GM18951 (cell line): ENCODE data around the gene SCMH1.
"Not testable (repeated sequence)": the region's sequence is repeated elsewhere in the genome, so short reads cannot be mapped to it uniquely, and the experiment has no call there.

Source experiments
- POLR2A ChIP-seq: IDR thresholded peaks from 4 replicates; pipeline ENCODE4 v1.6.1; 2011; ENCODE audit warnings: mild to moderate bottlenecking; ENCODE audit not compliant: insufficient read length, insufficient read depth; ENCODE audit errors: extremely low read depth
- in situ Hi-C: fragments of 300-500 bp; cut with MboI; formaldehyde crosslinking; loops from one replicate; pipeline ENCODE4 v1.12.0; 2022; ENCODE audit warnings: low sequenced_read_pairs, mixed read lengths, inconsistent platforms; ENCODE audit not compliant: unreplicated experiment

Gene SCMH1

GRCh38 chr1:41217441-41217840, 24.7 kb downstream of the SCMH1 start:
- in situ Hi-C loops = no loop called here

GRCh38 chr1:41215623-41216022, 26.5 kb downstream of the SCMH1 start:
- in situ Hi-C loops = no loop called here

More at GRCh38 chr1:41217441-41217840, 24.7 kb downstream of the SCMH1 start:
- no peak for TF ChIP-seq POLR2A

GRCh38 chr1:41213341-41213740, 28.8 kb downstream of the SCMH1 start:
- in situ Hi-C loops = no loop called here
- no peak for TF ChIP-seq POLR2A

More at GRCh38 chr1:41215623-41216022, 26.5 kb downstream of the SCMH1 start:
- TF ChIP-seq POLR2A = no peak

- in situ Hi-C loops = not testable (repeated sequence)
Observed at GRCh38 chr1:41211608-41212007, 30.5 kb downstream of the SCMH1 start.

- in situ Hi-C loops = not testable (repeated sequence)
Observed at GRCh38 chr1:41207053-41207452, 35.1 kb downstream of the SCMH1 start.

- TF ChIP-seq POLR2A = no peak
- in situ Hi-C loops = no loop called here
Observed at GRCh38 chr1:41200728-41201127, 41.4 kb downstream of the SCMH1 start.

GRCh38 chr1:41199375-41199774, 42.7 kb downstream of the SCMH1 start:
- in situ Hi-C loops = no loop called here
- TF ChIP-seq POLR2A = no peak

- no peak for TF ChIP-seq POLR2A
- in situ Hi-C loops = no loop called here
Observed at GRCh38 chr1:41192456-41193178, 49.5 kb downstream of the SCMH1 start.

- in situ Hi-C loops = no loop called here
- no peak for TF ChIP-seq POLR2A
Observed at GRCh38 chr1:41184446-41184845, 57.7 kb downstream of the SCMH1 start.

- in situ Hi-C loops = not testable (repeated sequence)
Observed at GRCh38 chr1:41178230-41178629, 63.9 kb downstream of the SCMH1 start.

- no peak for TF ChIP-seq POLR2A
- in situ Hi-C loops = no loop called here
Observed at GRCh38 chr1:41175546-41175945, 66.6 kb downstream of the SCMH1 start.

GRCh38 chr1:41174170-41174569, 67.9 kb downstream of the SCMH1 start:
- no peak for TF ChIP-seq POLR2A
- in situ Hi-C loops = no loop called here

GRCh38 chr1:41173651-41174050, 68.5 kb downstream of the SCMH1 start:
- in situ Hi-C loops = no loop called here
- TF ChIP-seq POLR2A = no peak

- in situ Hi-C loops = no loop called here
- TF ChIP-seq POLR2A = no peak
Observed at GRCh38 chr1:41171266-41171874, 70.7 kb downstream of the SCMH1 start.
